HAP-1 (cell line): ENCODE results near the gene KRTAP27-1.

Source experiments
- DNase-seq, 2 experiments: peaks; one replicate each; pipeline ENCODE4 v3.0.0-alpha.2; 2016 to 2020; ENCODE audit warnings: low spot score in 2 of 2
- H3K27me3 ChIP-seq: fragments of 250-450 bp; sonication (Bioruptor Pico); 2 replicates; pipeline ENCODE4 v1.5.1; 2020; ENCODE audit warnings: low read depth, mild to moderate bottlenecking, moderate library complexity
- H3K36me3 ChIP-seq: fragments of 250-450 bp; sonication (Bioruptor Pico); replicated peaks from 2 replicates; pipeline ENCODE4 v1.5.1; 2020; ENCODE audit warnings: mild to moderate bottlenecking
- H3K4me1 ChIP-seq: fragments of 250-450 bp; sonication (Bioruptor Pico); 2 replicates; pipeline ENCODE4 v1.5.1; 2020; ENCODE audit warnings: mild to moderate bottlenecking
- H3K4me3 ChIP-seq: fragments of 250-450 bp; sonication (Bioruptor Pico); 2 replicates; pipeline ENCODE4 v1.5.1; 2020; ENCODE audit warnings: mild to moderate bottlenecking, moderate library complexity
- H3K9me3 ChIP-seq: fragments of 250-450 bp; sonication (Bioruptor Pico); 2 replicates; pipeline ENCODE4 v1.5.1; 2020; ENCODE audit warnings: mild to moderate bottlenecking, moderate library complexity
- in situ Hi-C: fragments of 300-500 bp; cut with MboI; formaldehyde crosslinking; loops from 3 replicates; pipeline ENCODE4 v1.14.3; 2020; ENCODE audit warnings: low sequenced_read_pairs, inconsistent platforms, mixed read lengths

Gene KRTAP27-1, protein sequence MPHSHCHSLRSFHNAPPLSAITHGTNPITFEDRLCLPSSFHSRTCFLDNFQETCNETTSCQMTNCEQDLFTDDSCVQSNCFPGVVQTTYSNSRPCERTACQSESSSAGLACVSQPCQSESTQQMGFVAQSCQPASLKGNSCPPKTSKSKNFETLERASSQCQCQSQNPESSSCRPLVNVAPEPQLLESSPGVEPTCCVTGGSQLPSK

DNA sequence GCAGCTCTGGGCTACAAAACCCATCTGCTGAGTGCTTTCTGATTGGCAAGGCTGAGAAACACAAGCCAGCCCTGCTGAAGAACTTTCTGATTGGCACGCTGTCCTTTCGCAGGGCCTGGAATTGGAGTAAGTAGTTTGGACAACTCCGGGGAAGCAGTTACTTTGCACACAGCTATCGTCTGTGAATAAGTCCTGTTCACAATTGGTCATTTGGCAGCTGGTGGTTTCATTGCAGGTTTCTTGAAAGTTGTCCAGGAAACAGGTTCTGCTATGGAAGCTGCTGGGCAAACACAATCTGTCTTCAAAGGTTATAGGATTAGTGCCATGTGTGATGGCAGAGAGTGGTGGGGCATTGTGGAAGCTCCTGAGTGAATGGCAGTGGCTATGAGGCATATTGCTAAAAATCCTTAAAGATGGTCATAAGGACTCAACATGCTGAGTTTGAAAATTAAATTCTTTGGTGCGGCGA, at the start of gene KRTAP27-1:
Gene KRTAP27-1, minus strand, starts transcription at position 419 of the 469 bp plus-strand sequence. Its CDS starts 26 bp downstream, at position 393.
- Histone ChIP-seq H3K36me3 (no peaks in the 10 kb centered on the region), H3K4me3 (no peak within 1 kb of the TSS), H3K4me1 (no peaks in the 10 kb centered on the region), H3K27me3 (no peaks in the 10 kb centered on the region), H3K9me3 (peaks cover 3% of the 10 kb centered on the region; the same call in 1 of the 2 replicates)
- in situ Hi-C loops = no loop called here
- DNase-seq = no peak

DNA sequence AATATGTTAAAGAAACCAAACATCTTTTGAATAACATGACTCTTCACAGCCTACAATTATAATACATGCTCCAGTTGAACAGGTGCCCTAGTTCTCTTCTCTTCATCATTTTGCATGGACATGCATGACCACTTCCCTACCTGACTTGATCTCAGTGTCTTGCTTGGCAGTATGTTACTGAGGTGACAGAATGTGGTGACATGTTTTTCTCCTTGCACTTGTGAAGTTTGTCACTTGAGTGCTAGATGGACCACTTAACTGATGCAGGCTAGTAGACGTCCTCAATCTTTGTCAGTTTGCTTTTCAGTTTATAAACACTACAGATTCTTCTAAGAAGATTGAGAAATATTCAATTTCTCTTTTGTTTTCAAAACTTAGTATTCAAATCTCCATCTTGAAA, 44.7 kb upstream of the KRTAP27-1 start:
- DNase-seq = no peak
- no peaks in the 10 kb centered on the region for H3K4me1 ChIP-seq
- H3K9me3 ChIP-seq = peaks cover 3% of the 10 kb centered on the region; the same call in 1 of the 2 replicates
- H3K36me3 ChIP-seq = no peaks in the 10 kb centered on the region
- no peaks in the 10 kb centered on the region for H3K27me3 ChIP-seq
- no peak overlapping the region for H3K4me3 ChIP-seq
- in situ Hi-C loops = no loop called here

DNA sequence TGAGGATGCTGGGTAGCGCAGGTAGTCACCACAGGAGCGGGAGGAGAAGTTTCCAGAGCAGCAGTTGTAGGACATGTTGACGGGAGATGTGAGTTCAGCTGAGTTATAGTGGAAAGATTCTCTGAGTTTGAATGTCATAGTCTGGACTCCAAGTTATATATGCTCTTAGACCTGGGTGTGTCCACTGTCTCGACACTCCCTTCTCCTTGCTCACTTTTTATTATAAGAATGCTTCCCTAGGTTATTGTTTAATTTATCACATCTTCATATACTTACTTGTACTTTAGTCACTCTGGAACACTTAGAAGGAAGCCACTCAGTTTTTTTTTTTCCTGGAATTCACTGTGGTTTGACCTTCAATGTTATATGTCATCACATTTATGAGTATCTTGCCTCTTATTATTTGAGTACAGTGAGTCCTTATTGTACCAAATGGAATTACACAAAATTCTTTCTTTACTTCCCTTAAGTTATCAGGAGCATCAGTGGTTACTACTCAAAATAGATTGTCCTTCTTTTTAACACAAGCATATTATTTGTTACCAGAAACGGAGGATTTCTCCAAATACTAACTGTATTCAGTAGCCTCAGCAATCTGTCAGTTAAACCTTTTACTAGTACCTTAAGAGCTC, 34.8 kb upstream of the KRTAP27-1 start, which contains the start of gene KRTAP13-2:
Gene KRTAP13-2, minus strand, starts transcription at position 133 of the 632 bp plus-strand sequence. Its CDS starts 58 bp downstream, at position 75.
- no peaks in the 10 kb centered on the region for H3K27me3 ChIP-seq
- no peaks in the 10 kb centered on the region for H3K36me3 ChIP-seq
- no peaks in the 10 kb centered on the region for H3K4me1 ChIP-seq
- in situ Hi-C loops = no loop called here
- no peaks in the 10 kb centered on the region; the same call in 1 of the 2 replicates for H3K9me3 ChIP-seq
- H3K4me3 ChIP-seq = no peak within 1 kb of the TSS
- DNase-seq = no peak

DNA sequence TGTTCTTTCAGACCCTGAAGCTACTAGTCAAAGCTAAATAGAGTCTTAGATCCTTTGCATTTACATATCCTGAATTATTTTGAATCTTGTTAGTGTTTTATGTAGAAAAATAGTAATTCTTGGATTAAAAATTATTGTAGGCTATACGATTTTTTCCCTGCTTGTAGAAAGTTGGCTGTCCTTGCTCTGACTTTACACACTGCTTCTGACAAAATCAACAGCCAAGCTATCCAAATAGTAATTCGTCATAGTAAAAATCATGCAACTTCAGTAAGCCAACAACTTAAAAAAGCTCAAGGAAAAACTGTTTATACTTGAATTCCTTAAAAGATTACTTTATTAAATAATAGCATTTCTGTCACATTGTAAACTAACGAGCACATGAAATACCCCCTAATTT, 18.4 kb upstream of the KRTAP27-1 start:
- H3K4me1 ChIP-seq = no peaks in the 10 kb centered on the region
- H3K36me3 ChIP-seq = no peaks in the 10 kb centered on the region
- DNase-seq = no peak
- in situ Hi-C loops = no loop called here
- H3K4me3 ChIP-seq = no peak overlapping the region
- H3K27me3 ChIP-seq = no peaks in the 10 kb centered on the region
- H3K9me3 ChIP-seq = 0 out of 2 replicates have a peak, but pooled peaks cover 2% of the 10 kb centered on the region

DNA sequence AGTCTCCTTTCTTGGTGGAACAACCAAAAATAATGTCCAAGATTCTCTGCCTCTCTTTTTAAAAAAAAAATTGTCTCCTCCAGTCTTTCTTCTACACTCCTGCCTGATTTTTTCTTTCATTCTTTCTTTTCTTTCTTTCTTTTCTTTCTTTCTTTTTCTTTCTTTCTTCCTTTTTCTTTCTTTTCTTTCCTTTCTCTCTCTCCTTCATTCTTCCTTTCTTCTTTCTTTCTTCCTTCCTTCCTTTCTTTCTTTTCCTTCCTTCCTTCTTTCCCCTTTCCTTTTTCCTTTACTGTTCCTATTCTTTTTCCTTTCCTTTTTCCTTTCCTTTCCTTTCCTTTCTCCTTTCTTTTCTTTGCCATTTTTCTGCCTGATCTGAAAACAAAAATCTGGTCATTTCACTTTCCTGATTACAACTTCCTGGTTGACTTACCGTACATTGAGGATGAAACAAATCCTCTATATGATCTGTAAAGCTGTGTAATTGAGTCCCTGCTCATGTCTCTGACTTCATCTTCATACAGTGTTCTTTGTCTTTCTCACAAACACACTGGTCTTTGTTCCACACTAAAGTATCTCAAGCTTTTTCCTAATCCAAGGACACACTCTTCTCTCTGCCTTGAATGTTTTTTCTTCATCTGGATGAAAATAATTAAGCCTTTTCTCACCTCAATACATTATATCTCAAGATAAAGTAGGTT, 17.0 kb upstream of the KRTAP27-1 start:
- H3K27me3 ChIP-seq = no peaks in the 10 kb centered on the region
- in situ Hi-C loops = no loop called here

DNA sequence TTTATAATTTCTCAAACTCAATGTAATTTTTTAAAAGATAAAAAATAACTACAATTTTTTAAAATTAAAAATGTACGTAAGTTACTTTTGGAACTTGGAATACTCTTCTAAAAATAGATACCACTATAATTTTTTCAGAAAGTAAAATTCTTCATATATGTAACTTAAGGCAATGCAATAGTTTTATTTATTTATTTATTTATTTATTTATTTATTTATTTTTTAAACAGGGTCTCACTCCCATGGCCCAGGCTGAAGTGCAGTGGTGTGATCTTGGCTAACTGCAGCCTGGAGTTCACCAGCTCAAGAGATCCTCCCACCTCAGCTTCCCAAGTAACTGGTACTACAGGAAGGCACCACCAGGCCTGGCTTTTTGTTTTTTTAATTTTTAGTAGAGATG, 14.0 kb upstream of the KRTAP27-1 start:
- Histone ChIP-seq H3K4me1 (no peaks in the 10 kb centered on the region), H3K27me3 (no peaks in the 10 kb centered on the region), H3K4me3 (no peak overlapping the region), H3K9me3 (no peaks in the 10 kb centered on the region; the same call in 1 of the 2 replicates), H3K36me3 (no peaks in the 10 kb centered on the region)
- in situ Hi-C loops = no loop called here
- DNase-seq = no peak

More for the DNA sequence above, 17.0 kb upstream of the KRTAP27-1 start:
- Histone ChIP-seq H3K4me1 (no peaks in the 10 kb centered on the region), H3K36me3 (no peaks in the 10 kb centered on the region), H3K4me3 (no peak overlapping the region), H3K9me3 (no peaks in the 10 kb centered on the region; the same call in 1 of the 2 replicates)
- DNase-seq = no peak

DNA sequence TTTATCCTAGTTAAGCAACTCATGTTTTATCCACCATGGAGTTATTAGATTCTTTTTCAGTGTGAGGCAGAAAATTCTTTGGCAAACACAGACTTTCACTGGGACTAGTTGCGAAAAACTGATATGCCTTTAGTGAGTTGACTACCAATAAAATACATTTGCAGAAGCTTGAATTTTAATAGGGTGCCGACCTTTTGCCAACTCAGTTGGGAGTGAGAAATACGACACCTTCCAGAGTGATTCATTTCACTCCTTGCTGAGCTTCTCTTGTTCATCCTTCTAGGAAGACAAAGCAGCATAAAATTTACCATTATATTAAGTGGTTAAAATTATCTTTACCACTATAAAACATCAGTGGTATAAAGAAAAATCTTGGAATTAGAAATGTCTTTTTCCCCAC, 12.1 kb upstream of the KRTAP27-1 start:
- no peaks in the 10 kb centered on the region for H3K4me1 ChIP-seq
- no peak for DNase-seq
- no peaks in the 10 kb centered on the region for H3K27me3 ChIP-seq
- H3K9me3 ChIP-seq = no peaks in the 10 kb centered on the region; the same call in 1 of the 2 replicates
- H3K36me3 ChIP-seq = no peaks in the 10 kb centered on the region
- in situ Hi-C loops = no loop called here
- H3K4me3 ChIP-seq = no peak overlapping the region

DNA sequence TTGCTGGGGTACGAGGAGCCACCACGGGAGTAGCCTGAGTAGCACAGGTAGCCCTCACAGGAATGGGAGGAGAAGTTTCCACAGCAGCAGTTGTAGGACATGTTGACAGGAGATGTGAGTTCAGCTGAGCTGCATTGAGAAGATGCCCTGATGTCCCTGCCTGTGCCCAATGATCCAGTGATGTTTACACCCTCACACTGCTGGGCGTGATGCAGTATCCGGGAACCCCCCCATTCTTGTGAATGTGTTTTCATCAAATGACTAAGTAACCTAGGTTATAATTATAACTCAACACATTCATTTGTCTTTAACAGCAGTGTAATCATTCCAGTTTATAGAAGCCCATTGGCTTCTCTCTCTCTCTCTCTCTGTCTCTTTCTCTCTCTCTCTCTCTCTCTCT, 11.0 kb upstream of the KRTAP27-1 start, which contains the start of gene KRTAP23-1:
Gene KRTAP23-1, minus strand, starts transcription at position 101 of the 400 bp plus-strand sequence. Its CDS starts 0 bp downstream, at position 101.
- no peaks in the 10 kb centered on the region for H3K27me3 ChIP-seq
- no peak for DNase-seq
- H3K9me3 ChIP-seq = no peaks in the 10 kb centered on the region; the same call in 1 of the 2 replicates
- H3K4me1 ChIP-seq = no peaks in the 10 kb centered on the region
- no peak within 1 kb of the TSS for H3K4me3 ChIP-seq
- no peaks in the 10 kb centered on the region for H3K36me3 ChIP-seq
- in situ Hi-C loops = no loop called here

DNA sequence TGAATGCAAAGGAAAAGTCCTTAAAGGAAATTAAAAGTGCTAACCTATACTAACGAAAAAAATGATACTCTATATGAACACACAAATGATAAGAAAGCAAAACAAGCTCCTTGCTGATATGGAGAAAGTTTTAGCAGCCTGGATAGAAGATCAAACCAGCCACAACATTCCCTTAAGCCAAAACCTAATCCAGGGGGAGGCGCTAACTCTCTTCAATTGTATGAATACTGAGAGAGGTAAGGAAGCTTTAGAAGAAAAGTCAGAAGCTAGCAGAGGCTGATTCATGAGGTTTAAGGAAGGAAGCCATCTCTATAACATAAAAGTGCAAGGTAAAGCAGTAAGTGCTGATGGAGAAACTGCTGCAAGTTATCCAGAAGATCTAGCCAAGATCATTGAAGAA, 7.5 kb upstream of the KRTAP27-1 start:
- Histone ChIP-seq H3K4me3 (no peak overlapping the region), H3K36me3 (no peaks in the 10 kb centered on the region), H3K4me1 (no peaks in the 10 kb centered on the region), H3K27me3 (no peaks in the 10 kb centered on the region), H3K9me3 (no peaks in the 10 kb centered on the region)
- in situ Hi-C loops = no loop called here
- no peak for DNase-seq

DNA sequence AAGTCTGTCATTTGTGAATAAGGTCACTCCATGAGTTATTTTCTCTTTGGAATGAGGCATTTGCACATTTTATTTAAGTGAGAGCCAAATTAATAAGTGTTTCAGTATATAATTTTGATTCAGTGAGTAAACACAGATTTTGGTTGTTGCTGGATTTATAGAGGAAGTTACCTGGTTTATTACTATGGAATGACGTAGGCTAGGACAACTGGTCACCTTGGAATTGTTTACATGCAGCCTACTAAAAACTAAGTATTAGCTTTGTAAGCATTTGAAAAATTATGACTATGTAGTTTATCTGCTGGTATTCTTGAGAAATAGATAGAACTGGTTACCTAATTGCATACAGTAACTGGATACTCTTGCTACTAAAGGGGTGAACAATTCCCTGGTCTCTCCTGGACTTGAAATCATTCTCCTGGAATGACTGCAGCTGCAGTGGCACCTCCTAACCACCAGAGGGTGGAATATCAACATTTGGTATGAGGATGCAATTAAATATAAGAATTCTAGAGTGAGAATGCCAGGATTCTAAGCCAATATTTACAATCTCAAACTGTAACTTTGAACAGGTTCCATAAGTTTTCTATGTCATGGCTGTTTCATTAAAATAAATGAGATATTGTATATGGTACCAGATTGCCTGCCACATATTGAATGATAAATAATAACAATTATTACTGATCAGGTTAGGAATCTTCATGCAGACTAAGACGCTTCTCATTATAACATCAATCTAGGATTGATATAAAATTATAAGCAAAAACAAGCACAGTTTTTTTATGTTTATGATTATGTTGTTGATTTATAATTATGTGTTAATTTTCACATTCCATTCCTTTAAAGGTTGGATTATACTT, 3.5 kb upstream of the KRTAP27-1 start:
- DNase-seq = peak in 1 of 2 experiments; percentile 10
- H3K36me3 ChIP-seq = no peaks in the 10 kb centered on the region
- no peak overlapping the region for H3K4me3 ChIP-seq
- in situ Hi-C loops = no loop called here
- H3K9me3 ChIP-seq = no peaks in the 10 kb centered on the region
- H3K4me1 ChIP-seq = no peaks in the 10 kb centered on the region
- no peaks in the 10 kb centered on the region for H3K27me3 ChIP-seq

DNA sequence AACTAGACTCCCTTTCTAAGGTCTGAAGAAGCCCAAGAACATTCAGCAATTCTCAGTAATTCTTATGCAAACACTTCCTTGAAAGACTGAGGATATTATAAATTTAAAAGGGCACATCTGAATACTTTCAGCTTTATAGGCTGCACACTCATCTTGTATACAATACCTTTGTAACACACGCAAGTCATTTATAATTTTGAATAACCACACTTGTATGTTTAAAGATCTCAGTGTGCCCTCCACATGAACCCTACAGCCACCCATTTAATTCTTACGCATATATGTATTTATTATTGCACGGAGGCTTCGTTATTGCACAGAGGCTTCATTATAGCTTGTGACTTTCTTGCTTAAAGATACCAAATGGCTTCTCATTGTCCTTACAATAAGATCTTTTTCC, 1.2 kb upstream of the KRTAP27-1 start:
- peaks cover 2% of the 10 kb centered on the region; the same call in 1 of the 2 replicates for H3K9me3 ChIP-seq
- DNase-seq = no peak
- in situ Hi-C loops = no loop called here
- no peaks in the 10 kb centered on the region for H3K36me3 ChIP-seq
- H3K27me3 ChIP-seq = no peaks in the 10 kb centered on the region
- no peaks in the 10 kb centered on the region for H3K4me1 ChIP-seq
- H3K4me3 ChIP-seq = no peak overlapping the region

DNA sequence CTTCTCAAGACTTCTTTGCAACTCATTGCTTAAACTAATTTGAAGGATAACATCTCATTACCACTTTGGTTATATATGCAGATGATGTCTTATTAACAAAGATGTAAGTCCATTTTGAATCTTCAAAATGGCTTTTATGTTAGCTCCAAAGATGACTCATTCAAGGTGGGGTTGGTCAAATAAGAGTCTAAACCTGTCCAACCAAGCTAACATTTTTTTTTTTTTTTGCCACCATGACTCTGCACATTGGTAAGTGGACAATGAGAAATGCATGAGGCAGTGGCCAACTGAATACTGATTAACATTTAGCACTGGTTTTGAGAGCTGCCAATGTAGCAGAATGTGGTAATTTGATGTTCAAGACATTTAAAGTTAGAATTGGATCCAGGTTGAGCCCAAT, 278 bp upstream of the KRTAP27-1 start:
- no peak for DNase-seq
- in situ Hi-C loops = no loop called here

DNA sequence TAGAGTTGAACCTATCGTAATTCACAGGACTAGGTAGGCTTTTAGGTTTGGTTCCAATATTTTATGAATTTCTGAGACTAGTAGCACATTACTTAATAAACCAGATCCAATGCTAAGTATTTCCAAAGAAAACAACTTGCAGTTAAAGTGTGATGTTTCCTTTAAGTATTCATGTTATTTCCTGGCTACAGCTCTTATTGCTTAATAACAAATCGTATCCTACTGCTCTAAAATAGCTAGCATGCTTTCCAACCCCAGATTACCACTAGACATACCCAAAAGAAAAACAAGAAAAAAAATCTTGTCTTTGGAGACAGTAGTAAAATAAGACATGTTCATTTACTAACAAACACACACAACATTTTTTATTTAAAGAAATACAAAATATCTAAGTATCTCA, 898 bp downstream of the KRTAP27-1 start:
- no peaks in the 10 kb centered on the region for H3K4me1 ChIP-seq
- no peaks in the 10 kb centered on the region for H3K27me3 ChIP-seq
- no peak for DNase-seq
- in situ Hi-C loops = no loop called here
- no peak overlapping the region for H3K4me3 ChIP-seq
- H3K9me3 ChIP-seq = peaks cover 3% of the 10 kb centered on the region; the same call in 1 of the 2 replicates
- H3K36me3 ChIP-seq = no peaks in the 10 kb centered on the region

More for the DNA sequence above, 278 bp upstream of the KRTAP27-1 start:
- no peaks in the 10 kb centered on the region for H3K4me1 ChIP-seq
- peaks cover 3% of the 10 kb centered on the region; the same call in 1 of the 2 replicates for H3K9me3 ChIP-seq
- H3K4me3 ChIP-seq = no peak overlapping the region
- H3K27me3 ChIP-seq = no peaks in the 10 kb centered on the region
- no peaks in the 10 kb centered on the region for H3K36me3 ChIP-seq
